CD8-positive, alpha-beta memory T cell (primary cell): ENCODE results near the gene ARHGEF11. TPM values are rescaled to one million over a fixed set of nuclear protein-coding genes. Genes with fewer than 3 reads are reported as not detected.

Experiments
- CTCF ChIA-PET: fragments of 350-600 bp; sonication (Branson Sonifier 250); formaldehyde crosslinking; loops from one replicate; lab custom pipeline; 2021; ENCODE audit warnings: antibody characterized with exemption; lab: Charles Lee
- POLR2A ChIA-PET: fragments of 350-600 bp; sonication (Branson Sonifier 250); formaldehyde crosslinking; loops from one replicate; lab custom pipeline; 2021; ENCODE audit warnings: antibody characterized with exemption; lab: Charles Lee
- DNase-seq, 5 donors: peaks; one replicate each; pipeline versions ENCODE4 v3.0.0 to v3.0.0-alpha.2; 2020 to 2022; ENCODE audit warnings: mixed read lengths in 1 of 5
- H3K27ac ChIP-seq: one replicate; pipeline ENCODE4 v1.7.0; 2013; ENCODE audit warnings: low read depth, mild to moderate bottlenecking, low read length, moderate library complexity
- H3K27me3 ChIP-seq: 2 replicates; pipeline ENCODE4 v1.7.0; 2013; ENCODE audit warnings: low read length, mild to moderate bottlenecking; ENCODE audit not compliant: insufficient read depth, poor library complexity, severe bottlenecking
- H3K36me3 ChIP-seq: 2 replicates; pipeline ENCODE4 v1.7.0; 2013; ENCODE audit warnings: mild to moderate bottlenecking, low read length, moderate library complexity; ENCODE audit not compliant: insufficient read depth
- H3K4me1 ChIP-seq: 2 replicates; pipeline ENCODE4 v1.7.0; 2013; ENCODE audit warnings: mild to moderate bottlenecking, low read length, moderate library complexity; ENCODE audit not compliant: insufficient read depth
- H3K4me3 ChIP-seq: 2 replicates; pipeline ENCODE4 v1.7.0; 2013; ENCODE audit warnings: mild to moderate bottlenecking, low read length
- H3K9me3 ChIP-seq: 2 replicates; pipeline ENCODE4 v1.7.0; 2013; ENCODE audit warnings: mild to moderate bottlenecking, low read length
- H3K27ac Mint-ChIP-seq, 8 donors: one replicate each; pipeline ENCODE4 v1.8.0; 2020 to 2021; ENCODE audit warnings: mixed read lengths in 8 of 8, mild to moderate bottlenecking in 6 of 8, inconsistent platforms in 3 of 8, moderate library complexity in 3 of 8
- H3K27me3 Mint-ChIP-seq, 2 donors: one replicate each; pipeline ENCODE4 v1.8.0; 2020 to 2021; ENCODE audit warnings: mixed read lengths in 2 of 2, mild to moderate bottlenecking in 1 of 2, moderate library complexity in 1 of 2
- H3K36me3 Mint-ChIP-seq, 3 donors: one replicate each; pipeline ENCODE4 v1.8.0; 2020 to 2021; ENCODE audit warnings: mixed read lengths in 3 of 3, inconsistent platforms in 1 of 3, mild to moderate bottlenecking in 1 of 3
- H3K4me1 Mint-ChIP-seq, 3 donors: one replicate each; pipeline ENCODE4 v1.8.0; 2020 to 2021; ENCODE audit warnings: mixed read lengths in 3 of 3, inconsistent platforms in 1 of 3, mild to moderate bottlenecking in 1 of 3
- H3K4me3 Mint-ChIP-seq, 7 donors: one replicate each; pipeline ENCODE4 v1.8.0; 2020 to 2021; ENCODE audit warnings: mixed read lengths in 7 of 7, mild to moderate bottlenecking in 6 of 7, moderate library complexity in 4 of 7, inconsistent platforms in 2 of 7
- H3K9me3 Mint-ChIP-seq, 5 donors: one replicate each; pipeline ENCODE4 v1.8.0; 2020 to 2022; ENCODE audit warnings: mixed read lengths in 5 of 5, mild to moderate bottlenecking in 3 of 5, moderate library complexity in 2 of 5, inconsistent platforms in 1 of 5
- polyA plus RNA-seq: library from polyadenylated mRNA; unstranded; fragments of 300-500 nt; fragmentation: Illumina TruSeq; gene quantifications from one replicate; pipeline ENCODE4 v1.2.3, GENCODE V29; 2021
- total RNA-seq, 2 experiments: library from RNA; stranded (reverse); gene quantifications; one replicate each; pipeline ENCODE4 v1.2.3, GENCODE V29; 2021

ARHGEF11 gene
- total and polyA plus RNA-seq, 3 experiments from 2014 or later, result 2.1 to 4.0 (median 3.0) TPM

DNA sequence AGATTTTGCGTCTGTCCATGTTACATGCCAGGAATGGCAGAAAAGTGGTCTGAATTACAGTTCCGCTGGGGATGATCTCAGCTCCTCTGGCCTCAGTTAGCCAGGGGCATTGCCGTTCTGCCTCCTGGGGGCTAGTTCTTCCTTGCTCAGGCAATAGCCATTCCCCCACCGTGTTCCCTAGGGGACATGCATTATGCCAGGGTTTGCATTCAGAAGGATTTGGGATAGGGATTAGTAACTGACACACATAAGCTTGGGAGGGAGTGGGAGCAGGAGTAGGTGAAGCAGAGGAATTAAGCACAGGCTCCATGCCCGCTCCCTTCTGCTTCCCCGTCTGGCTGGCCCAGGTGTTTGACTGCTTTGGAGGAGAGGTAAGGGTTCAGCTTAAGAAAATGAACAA is 112.4 kb downstream of the ARHGEF11 start:
- CTCF ChIA-PET, result interaction anchor here (1.5 to 1.7 kb wide), 2 partner anchors 8 to 244 kb away, joined by 3 to 7 read pairs; no protein-coding TSS in a partner anchor
- no peaks in the 10 kb centered on the region for H3K9me3 ChIP-seq
- Mint-ChIP-seq H3K4me3 (no peak overlapping the region), H3K27ac (no peak overlapping the region), H3K36me3 (peaks cover 0 to 1% (median 0%) of the 10 kb centered on the region in 3 donors), H3K9me3 (no peaks in the 10 kb centered on the region), H3K4me1 (peaks cover 2 to 5% (median 2%) of the 10 kb centered on the region in 3 donors), H3K27me3 (peaks cover 37 to 47% of the 10 kb centered on the region in 2 donors)
- H3K4me3 ChIP-seq, result no peak overlapping the region
- no peak for DNase-seq
- H3K4me1 ChIP-seq, result no peaks in the 10 kb centered on the region
- no peak overlapping the region for H3K27ac ChIP-seq
- no peaks in the 10 kb centered on the region for H3K36me3 ChIP-seq
- POLR2A ChIA-PET, result no interaction called here
- peaks cover 2% of the 10 kb centered on the region for H3K27me3 ChIP-seq

DNA sequence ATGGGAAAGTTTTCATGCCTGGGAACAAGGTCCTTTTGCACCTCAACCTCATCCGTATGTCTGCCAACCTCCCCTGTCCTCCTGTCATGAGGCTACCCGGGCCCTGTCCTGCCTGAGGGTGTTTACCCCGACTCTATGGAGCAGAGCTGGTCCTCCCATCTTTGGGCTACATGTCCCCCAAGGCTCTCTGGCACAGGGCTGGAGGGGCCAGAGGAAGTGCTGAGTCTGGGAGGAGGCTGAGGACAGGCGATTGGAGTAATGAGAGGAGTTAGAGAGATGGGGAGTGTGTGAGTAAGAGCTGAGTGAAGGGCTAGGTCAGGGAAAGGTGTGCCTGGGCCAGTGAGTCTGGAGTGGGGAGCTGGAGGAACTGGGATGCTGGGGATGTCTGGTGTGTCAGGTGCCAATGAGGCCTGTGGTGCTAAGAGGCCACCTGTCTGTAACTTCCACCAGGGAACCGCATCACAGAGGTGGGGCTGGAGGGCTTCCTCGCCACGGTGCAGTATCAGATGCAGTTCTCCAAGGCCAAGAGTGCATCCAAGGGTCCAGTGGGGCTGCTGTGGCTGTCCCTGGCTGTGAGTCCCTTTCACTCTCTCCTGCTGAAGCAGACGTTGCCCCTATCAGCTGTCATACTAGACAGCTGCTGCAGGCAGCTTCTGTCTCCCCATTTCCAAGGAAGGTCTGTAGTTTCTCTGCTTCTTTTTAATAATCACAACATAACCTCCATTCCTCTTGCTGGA is 113.4 kb downstream of the ARHGEF11 start:
- DNase-seq, result no peak
- H3K4me1 Mint-ChIP-seq, result peaks cover 7 to 13% (median 8%) of the 10 kb centered on the region in 3 donors
- Histone ChIP-seq H3K36me3 (no peaks in the 10 kb centered on the region), H3K27me3 (peaks cover 8% of the 10 kb centered on the region), H3K4me3 (no peak overlapping the region), H3K4me1 (no peaks in the 10 kb centered on the region), H3K9me3 (no peaks in the 10 kb centered on the region), H3K27ac (no peak overlapping the region)
- peaks cover 0 to 1% (median 0%) of the 10 kb centered on the region in 3 donors for H3K36me3 Mint-ChIP-seq
- CTCF ChIA-PET, result interaction anchor here (1.3 to 1.7 kb wide), 2 partner anchors 9 to 40 kb away, joined by 3 to 7 read pairs; no protein-coding TSS in a partner anchor
- H3K4me3 Mint-ChIP-seq, result no peak overlapping the region
- peaks cover 45 to 55% of the 10 kb centered on the region in 2 donors for H3K27me3 Mint-ChIP-seq
- H3K9me3 Mint-ChIP-seq, result no peaks in the 10 kb centered on the region
- POLR2A ChIA-PET, result no interaction called here
- H3K27ac Mint-ChIP-seq, result no peak overlapping the region

DNA sequence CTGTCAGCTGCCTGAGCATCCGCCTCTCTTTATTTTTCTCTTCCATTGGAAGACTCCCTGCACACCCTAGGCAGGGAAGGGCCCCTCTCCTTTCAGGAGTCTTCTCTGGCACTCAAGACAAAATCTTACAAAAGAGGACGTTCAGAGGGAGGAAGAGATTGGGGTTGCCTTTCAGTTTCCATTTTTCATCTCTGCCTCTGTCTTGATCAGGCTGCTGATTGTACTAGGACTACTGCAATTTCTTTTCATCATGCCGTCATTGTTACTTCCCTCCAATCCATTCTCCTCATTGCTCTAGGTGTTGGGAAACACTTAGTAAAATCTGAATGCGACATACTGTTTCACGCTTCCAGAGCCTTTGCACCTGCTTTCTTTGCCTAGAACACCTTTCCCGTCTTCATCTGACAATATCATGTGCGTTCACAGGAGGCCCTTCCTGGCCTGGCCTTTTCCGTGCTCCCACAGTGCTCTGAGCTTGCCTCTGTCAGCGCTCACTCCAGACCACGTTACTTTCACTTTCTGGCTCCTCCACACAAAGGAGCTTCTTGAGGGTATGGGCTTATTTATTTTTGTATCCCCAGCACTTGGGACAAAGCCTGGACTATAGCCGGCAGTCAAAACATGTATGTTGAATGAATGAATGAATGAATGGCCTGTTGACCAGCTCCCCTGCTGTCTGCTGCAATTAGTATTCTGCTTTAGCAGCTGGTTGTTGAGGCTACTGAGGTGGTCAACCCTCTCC is 114.2 kb downstream of the ARHGEF11 start:
- H3K9me3 ChIP-seq, result no peaks in the 10 kb centered on the region
- no peaks in the 10 kb centered on the region for H3K9me3 Mint-ChIP-seq
- no peak for DNase-seq

DNA sequence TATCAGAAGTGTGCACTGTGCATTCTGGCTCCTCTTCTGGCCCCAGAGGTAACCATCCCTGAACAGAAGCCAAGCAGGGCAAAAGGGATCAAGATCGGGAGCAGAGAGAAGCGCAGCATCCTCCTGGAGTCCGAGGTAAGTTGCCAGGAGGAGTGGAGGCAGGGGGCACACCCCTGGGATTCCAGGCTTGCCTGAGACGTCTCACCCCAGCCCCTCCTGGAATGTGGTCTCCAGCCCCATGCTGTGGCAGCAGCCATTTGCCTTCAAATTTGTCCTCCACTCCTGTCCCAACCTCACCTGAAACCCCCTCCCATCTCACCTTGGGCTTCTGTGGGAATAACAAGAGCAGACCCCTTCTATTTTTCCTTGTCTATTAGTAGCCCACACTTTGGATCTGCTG is 115.1 kb downstream of the ARHGEF11 start:
- no peak overlapping the region for H3K27ac ChIP-seq
- Mint-ChIP-seq H3K36me3 (peaks cover 0 to 1% (median 0%) of the 10 kb centered on the region in 3 donors), H3K9me3 (no peaks in the 10 kb centered on the region), H3K4me1 (peaks cover 7 to 22% (median 8%) of the 10 kb centered on the region in 3 donors), H3K27me3 (peaks cover 58 to 71% of the 10 kb centered on the region in 2 donors), H3K4me3 (no peak overlapping the region), H3K27ac (no peak overlapping the region)
- H3K4me3 ChIP-seq, result no peak overlapping the region
- POLR2A ChIA-PET, result no interaction called here
- no peak for DNase-seq
- CTCF ChIA-PET, result no interaction called here
- H3K9me3 ChIP-seq, result no peaks in the 10 kb centered on the region
- H3K4me1 ChIP-seq, result no peaks in the 10 kb centered on the region
- peaks cover 19% of the 10 kb centered on the region for H3K27me3 ChIP-seq
- H3K36me3 ChIP-seq, result no peaks in the 10 kb centered on the region

More for the DNA sequence above, 114.2 kb downstream of the ARHGEF11 start:
- Mint-ChIP-seq H3K4me3 (peak overlapping the region in 1 of 7 donors; percentile 20), H3K27ac (no peak overlapping the region), H3K27me3 (peaks cover 50 to 62% of the 10 kb centered on the region in 2 donors), H3K4me1 (peaks cover 7 to 15% (median 8%) of the 10 kb centered on the region in 3 donors), H3K36me3 (peaks cover 0 to 1% (median 0%) of the 10 kb centered on the region in 3 donors)
- ChIA-PET CTCF (interaction anchor here (1.3 to 1.7 kb wide), 2 partner anchors 10 to 40 kb away, joined by 3 to 7 read pairs; no protein-coding TSS in a partner anchor), POLR2A (no interaction called here)
- Histone ChIP-seq H3K27me3 (peaks cover 14% of the 10 kb centered on the region), H3K4me1 (no peaks in the 10 kb centered on the region), H3K4me3 (no peak overlapping the region), H3K36me3 (no peaks in the 10 kb centered on the region), H3K27ac (no peak overlapping the region)

DNA sequence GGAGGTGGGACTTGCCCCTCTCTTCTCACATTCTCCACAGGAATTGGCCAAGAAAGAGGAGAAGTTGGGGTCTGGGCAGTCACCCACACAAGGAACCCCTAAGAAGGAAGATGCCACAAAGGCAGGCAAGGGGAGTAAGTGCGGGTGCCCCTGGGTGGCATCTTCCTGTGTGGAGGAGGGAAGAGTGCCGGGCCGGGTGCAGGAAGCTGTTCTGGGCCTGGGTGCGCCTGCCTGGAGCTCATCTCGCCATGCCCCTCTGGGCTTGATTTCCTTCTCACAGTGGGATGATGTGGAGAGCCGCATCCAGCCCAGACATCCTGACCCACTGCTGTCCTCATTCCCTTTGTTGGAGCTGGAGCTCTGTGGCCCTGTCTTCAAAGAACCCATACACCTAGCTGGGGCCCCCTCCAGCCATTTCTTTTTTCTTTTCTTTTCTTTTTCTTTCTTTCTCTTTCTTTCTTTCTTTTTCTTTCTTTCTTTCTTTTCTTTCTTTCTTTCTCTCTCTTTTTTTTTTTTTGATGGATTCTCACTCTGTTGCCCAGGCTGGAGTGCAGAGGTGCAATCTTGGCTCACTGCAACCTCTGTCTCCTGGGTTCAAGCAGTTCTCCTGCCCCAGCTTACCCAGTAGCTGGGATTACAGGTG is 115.8 kb downstream of the ARHGEF11 start:
- POLR2A ChIA-PET, result no interaction called here
- Histone ChIP-seq H3K27me3 (peaks cover 27% of the 10 kb centered on the region), H3K36me3 (no peaks in the 10 kb centered on the region), H3K9me3 (no peaks in the 10 kb centered on the region), H3K4me3 (no peak overlapping the region), H3K27ac (no peak overlapping the region), H3K4me1 (no peaks in the 10 kb centered on the region)
- no peak for DNase-seq
- peaks cover 0 to 2% (median 0%) of the 10 kb centered on the region in 5 donors for H3K9me3 Mint-ChIP-seq
- CTCF ChIA-PET, result interaction anchor here (3.0 kb wide), 1 partner anchor 40 kb away, joined by 16 read pairs; no protein-coding TSS in a partner anchor
- no peak overlapping the region for H3K4me3 Mint-ChIP-seq
- H3K27me3 Mint-ChIP-seq, result peaks cover 64 to 79% of the 10 kb centered on the region in 2 donors
- H3K4me1 Mint-ChIP-seq, result peaks cover 7 to 22% (median 8%) of the 10 kb centered on the region in 3 donors
- H3K27ac Mint-ChIP-seq, result no peak overlapping the region
- H3K36me3 Mint-ChIP-seq, result peaks cover 0 to 1% (median 0%) of the 10 kb centered on the region in 3 donors

DNA sequence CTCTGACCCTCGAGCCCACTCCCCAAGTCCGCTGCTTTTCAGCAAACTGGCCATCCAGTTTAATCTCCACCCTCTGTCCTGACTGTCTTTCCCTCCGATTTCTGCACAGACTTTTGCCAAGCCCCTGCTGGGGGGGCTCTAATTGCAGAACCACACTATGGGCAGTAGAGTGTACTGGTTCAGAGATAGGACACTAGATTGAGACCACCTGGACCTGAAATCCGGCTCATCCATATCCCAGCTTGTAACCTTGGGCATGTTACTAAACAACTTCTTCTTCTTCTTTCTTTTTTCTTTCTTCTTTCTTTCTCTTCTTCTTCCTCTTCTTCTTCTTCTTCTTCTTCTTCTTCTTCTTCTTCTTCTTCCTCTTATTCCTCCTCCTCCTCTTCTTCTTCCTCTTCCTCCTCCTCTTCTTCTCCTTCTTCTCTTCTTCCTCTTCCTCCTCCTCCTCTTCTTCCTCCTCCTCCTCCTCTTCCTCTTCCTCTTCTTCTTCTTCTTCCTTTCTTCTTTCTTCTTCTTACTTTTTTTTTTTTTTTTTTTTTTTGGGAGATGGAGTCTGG is 117.4 kb downstream of the ARHGEF11 start:
- POLR2A ChIA-PET, result interaction anchor here (0.7 kb wide), 1 partner anchor 191 kb away, joined by 13 read pairs; no protein-coding TSS in a partner anchor
- CTCF ChIA-PET, result interaction anchor here (0.7 to 3.0 kb wide), 9 partner anchors 11 to 238 kb away, joined by 3 to 16 read pairs (median 5); partner anchors contain the start of gene NTRK1
- Histone ChIP-seq H3K27ac (no peak overlapping the region), H3K4me1 (peaks cover 7% of the 10 kb centered on the region), H3K9me3 (no peaks in the 10 kb centered on the region), H3K36me3 (no peaks in the 10 kb centered on the region), H3K4me3 (no peak overlapping the region), H3K27me3 (peaks cover 29% of the 10 kb centered on the region)
- Mint-ChIP-seq H3K9me3 (peaks cover 0 to 2% (median 0%) of the 10 kb centered on the region in 5 donors), H3K27ac (no peak overlapping the region), H3K36me3 (peaks cover 0 to 1% (median 0%) of the 10 kb centered on the region in 3 donors), H3K4me3 (peak overlapping the region in 6 of 7 donors; percentile 2 to 52 (median 37)), H3K4me1 (peaks cover 11 to 36% (median 13%) of the 10 kb centered on the region in 3 donors), H3K27me3 (peaks cover 67 to 90% of the 10 kb centered on the region in 2 donors)
- no peak for DNase-seq
